M059J (cell line): Measurements from ENCODE around the gene FAM241B. TPM values are rescaled to one million over a fixed set of nuclear protein-coding genes. Genes with fewer than 3 reads are reported as not detected.

ENCODE experiments used
- DNase-seq: peaks from one replicate; pipeline ENCODE4 v3.0.0-alpha.2; 2012; ENCODE audit warnings: low read depth
- total RNA-seq: library from RNA; depleted of rRNA; stranded (reverse); fragments of >200 nt; shearing (Covaris generic); gene quantifications from 2 replicates; pipeline ENCODE4 v1.2.3, GENCODE V29; 2014

Gene FAM241B
- total RNA-seq, 1 experiment from 2014 or later: 2.8 TPM

DNA sequence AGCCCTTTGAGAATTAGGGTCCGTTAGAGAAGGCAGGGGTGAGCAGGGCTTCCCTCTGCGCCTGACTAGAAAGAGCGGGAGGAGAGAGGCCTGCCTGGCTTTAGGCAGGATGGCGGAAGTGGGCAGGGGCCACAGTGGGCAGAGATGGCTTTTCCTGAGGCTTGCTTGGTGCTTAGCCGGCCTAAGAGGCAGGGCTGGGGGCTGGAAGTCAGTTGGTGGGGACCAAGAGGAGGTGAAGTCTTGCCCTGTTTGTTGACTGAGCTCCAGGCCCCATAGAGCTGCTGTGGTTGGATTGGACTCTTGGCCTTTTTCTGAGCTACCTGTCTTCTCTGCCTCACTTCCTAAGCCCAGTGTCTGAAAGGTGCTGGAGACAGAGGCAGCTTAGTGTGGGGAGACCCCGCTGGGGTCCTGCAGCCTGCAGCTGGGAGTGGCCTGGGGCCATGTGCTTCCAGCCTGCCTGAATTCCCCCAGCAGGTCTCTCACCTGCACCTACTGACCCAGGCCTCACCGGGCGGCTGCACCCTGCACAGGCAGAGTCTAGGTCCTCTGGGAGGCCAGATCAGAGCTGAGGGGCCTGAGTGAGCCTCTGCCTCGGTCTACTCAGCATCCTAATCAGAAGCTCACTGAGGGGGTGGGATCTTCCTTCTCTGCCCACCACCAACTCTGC, 4.8 kb downstream of the FAM241B start:
- DNase-seq: no peak

GRCh38 chr10:69635428-69636272, 5.6 kb downstream of the FAM241B start:
- DNase-seq: no peak

DNA sequence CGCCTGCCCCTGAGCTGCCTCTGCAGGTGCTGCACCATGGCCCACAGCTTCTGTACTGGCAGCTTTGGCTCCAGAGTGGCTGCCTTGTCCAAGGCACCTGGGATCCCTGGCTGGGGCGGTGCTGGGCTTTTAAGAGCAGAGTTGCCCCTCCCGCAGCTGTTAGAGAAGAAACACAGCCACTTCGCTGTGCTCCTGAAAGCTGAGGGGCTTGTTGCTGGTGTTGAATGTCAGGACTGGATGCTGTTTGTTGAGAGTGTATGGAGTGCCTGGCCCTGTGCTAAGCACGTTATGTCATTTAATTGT, 6.2 kb downstream of the FAM241B start:
- DNase-seq: no peak

DNA sequence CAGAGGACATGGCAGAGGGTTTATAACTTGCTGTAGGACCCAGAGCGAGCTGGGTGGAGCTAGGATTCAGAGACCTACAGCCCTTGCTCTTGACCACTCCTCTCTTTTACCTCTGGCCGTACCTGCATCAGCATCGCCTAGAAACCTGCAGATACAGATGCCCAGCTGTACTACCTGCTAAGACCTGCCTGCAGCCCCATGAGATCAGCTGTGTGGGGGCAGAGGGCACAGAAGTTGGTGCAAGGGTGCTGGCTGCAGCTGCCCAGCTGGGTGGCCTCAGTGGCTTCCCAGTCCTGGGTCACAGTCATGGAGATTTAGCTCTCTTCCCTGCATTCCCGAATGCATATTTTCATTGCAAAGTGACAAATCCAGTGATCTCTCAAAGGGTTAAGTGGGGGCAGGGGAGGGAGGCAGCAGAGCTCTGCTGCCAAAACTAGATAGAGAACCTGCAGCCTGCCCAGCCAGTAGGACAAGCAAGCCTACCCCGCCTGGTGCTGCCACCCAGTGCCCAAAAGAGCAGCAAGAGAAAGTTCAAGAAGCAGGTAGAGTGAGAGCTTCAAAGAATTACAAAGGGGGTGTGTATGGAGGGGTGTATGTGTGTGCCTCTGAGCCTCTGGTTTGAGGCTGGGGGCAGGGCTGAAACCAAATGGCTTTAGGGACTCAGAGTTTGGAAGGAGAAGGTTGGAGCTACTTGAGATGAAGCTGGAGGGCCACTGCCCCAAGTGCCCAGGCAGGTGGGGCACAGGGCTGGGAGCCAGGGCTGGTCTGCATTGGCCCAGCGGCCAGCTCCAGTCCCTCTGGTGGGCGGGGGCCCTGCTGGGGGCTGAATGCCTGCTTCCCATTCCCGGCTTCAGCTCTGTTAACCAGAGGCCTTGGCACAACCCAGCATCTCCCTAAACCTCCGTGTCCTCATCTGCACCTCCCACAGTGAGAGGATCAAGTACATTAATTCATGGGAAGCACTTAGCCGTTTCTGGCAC, 6.9 kb downstream of the FAM241B start:
- peak; percentile 44 for DNase-seq

- DNase-seq: no peak
Observed at GRCh38 chr10:69638642-69639041, 8.6 kb downstream of the FAM241B start.

- peak; percentile 64 for DNase-seq
Observed at GRCh38 chr10:69639291-69640195, 9.5 kb downstream of the FAM241B start.

DNA sequence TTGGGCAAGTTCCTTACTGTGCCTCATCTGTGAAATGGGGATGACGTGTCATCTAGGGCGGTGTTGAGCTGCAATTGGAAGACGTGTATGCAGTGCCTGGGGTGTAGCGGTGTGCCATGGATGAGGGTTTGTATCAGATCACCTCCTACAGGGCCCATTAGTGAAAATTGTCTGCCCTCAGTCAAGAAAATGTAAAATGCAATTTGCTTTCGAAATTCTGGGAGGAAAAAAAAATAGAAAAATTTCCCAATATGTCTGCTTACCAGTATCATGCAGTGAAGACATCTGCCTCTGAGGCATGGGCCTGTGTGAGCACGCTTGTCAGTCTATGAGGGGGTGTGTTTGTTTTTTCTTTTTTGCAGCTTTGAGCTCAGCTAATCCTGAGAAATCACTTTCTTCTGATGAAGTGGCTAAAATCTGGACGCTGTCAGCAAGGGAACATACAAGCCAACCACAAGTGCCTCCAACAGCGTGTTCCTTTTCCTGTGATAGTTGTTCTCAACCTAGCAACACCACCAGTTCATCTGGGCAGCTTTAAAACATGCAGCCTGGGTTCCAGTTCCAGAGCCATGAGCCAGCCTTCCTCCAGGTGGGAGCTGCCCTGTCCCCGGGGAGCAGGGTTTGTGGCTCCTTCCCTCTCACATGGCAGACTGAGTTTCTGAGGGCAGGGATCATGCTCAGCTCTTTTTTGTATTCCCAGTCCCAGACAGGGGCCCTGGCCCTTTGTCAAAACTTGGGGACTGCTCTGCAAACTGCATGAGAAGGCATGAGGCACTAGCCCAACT, 10.3 kb downstream of the FAM241B start:
- DNase-seq: no peak

DNA sequence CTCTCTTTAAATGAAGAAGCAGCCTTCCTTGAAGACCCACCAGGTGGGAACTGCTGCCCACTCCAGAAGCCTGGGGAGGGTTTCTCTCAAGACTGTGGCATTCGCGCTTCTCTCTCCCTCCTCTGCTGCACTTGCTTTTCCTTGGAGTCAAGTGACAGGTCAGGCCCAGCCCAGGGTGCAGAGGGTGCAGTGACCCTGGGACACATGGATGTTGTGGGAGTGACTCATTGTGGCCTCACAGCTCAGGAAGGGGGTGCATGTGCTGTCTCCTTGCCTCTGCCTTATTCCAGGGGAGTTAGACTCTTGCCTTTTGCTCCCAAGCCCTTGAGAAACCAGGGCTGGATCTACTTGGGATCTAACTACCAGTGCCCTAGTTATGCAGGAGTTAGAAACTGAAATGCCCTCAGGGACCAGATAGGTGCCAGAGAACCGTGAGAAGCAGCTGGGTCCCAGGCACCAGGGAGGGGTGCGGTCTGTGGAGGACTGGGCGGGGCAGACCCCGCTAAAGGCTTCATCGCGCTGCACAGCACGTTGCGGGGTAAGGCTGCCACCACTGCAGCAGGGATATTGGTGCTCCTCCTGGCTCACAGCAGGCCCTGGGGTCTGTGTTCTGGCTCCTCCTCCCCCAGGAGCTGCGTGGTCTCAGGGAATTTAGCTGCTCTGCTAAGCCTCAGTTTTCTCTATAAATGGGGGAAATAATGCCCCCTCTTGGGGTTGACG, 11.4 kb downstream of the FAM241B start:
- peak; percentile 51 for DNase-seq

DNA sequence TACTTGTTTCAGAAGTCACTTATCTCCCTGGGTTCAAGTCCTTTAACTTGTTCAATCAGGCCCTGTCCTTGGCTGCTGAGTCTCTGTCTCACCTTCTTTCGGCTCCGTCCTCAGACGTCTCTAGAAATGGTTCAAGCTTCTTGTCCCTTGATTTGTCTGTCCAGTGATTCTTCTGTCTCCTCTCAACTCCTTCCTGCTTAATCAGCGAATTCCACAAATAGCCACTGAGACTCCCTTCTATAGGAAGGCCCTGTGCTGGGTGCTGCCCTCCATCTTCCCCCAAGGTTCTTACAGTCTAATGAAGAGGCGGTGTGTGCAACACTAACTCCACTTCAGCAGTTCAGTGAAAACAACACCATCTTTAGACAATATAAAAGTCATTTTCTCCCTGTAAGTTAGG, 12.7 kb downstream of the FAM241B start:
- DNase-seq: no peak

DNA sequence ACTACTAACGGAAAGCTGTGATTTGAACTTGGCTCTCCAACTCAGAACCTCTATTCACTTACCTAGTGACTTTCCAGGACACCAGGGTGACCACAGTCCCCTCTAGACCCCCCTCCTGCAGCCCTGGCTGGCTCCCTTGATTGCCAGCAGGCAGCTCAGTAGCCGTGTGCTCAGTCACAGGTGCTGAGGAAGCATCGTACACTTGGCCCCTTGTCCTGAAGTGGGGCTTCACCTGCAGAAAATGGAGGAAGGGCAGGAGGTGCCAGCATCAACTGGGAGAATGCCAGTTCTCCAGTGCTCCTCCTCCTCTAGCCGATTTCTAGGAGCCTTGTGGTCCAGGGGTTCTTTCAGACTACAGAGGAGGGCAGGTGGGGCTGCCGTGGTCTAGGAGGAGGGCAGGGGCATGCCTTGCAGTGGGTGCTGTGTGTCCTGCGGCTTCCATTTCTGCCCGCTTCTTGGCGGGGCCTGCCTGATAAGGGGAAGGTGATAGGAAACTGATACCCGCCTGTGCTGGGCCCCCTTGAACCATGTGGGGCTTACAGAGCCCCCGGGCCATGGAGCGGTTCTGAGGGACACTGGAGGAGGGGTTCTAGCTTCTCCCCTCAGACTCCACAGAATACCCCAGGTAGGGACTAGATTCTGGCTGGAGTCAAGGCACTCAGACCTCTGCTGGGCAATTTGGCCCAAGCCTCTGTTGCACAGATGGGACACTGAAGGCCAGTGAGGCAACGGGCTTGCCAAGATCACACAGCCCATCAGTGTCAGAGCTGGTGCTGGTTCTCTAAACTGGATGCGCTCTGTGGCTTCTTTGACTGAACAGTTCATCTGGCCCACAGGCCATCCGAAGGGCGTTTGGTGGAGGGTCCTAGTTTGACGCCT, 14.0 kb downstream of the FAM241B start:
- DNase-seq: no peak

GRCh38 chr10:69644658-69645295, 14.7 kb downstream of the FAM241B start:
- peak; percentile 56 for DNase-seq

GRCh38 chr10:69645296-69646184, 15.5 kb downstream of the FAM241B start:
- DNase-seq: no peak

GRCh38 chr10:69646185-69647060, 16.4 kb downstream of the FAM241B start:
- DNase-seq: no peak

DNA sequence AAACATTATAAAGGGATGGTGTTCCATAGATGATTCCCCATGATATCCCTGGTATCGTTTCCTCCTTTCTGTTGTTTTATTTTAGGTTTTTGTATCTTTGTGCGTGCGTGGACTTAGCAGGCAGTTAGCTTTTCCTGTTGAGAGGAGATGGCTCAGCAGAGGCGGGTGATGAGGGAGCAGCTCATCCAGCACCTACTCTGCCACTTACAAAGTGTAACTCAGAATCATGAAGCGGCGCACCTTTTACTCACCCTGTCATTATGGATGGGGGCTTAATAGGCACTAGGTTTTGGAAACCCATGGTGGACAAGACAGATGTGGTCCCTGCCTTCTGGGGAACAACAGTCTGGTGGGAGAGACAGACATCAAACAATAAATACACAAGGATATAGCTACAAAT, 17.1 kb downstream of the FAM241B start:
- no peak for DNase-seq

- DNase-seq: no peak
Observed at GRCh38 chr10:69647819-69648218, 17.8 kb downstream of the FAM241B start.

GRCh38 chr10:69648461-69648860, 18.4 kb downstream of the FAM241B start:
- DNase-seq: no peak
